H9 (cell line): ENCODE data around the gene VPS35L. TPM values are rescaled to one million over a fixed set of nuclear protein-coding genes. Genes with fewer than 3 reads are reported as not detected.
A peak's percentile ranks its signal among the peaks of the same experiment; 100 is the strongest.

Experiments
- DNase-seq: peaks from one replicate; pipeline ENCODE4 v3.0.0-alpha.2; 2017
- H2AFZ ChIP-seq: one replicate; pipeline ENCODE4 v1.6.1; 2013; ENCODE audit warnings: mild to moderate bottlenecking, low read length, control low read depth, moderate library complexity
- H2AK5ac ChIP-seq: 2 replicates; pipeline ENCODE4 v1.6.1; 2013; ENCODE audit warnings: low read length, control low read depth, mixed read lengths; ENCODE audit not compliant: insufficient read length
- H2BK120ac ChIP-seq: one replicate; pipeline ENCODE4 v1.6.1; 2013; ENCODE audit warnings: low read depth, mild to moderate bottlenecking, low read length, control low read depth, inconsistent platforms; ENCODE audit not compliant: poor library complexity, severe bottlenecking
- H2BK12ac ChIP-seq: 2 replicates; pipeline ENCODE4 v1.6.1; 2013; ENCODE audit warnings: low read length, control low read depth, mixed read lengths, low read depth; ENCODE audit not compliant: insufficient read length
- H2BK15ac ChIP-seq: 2 replicates; pipeline ENCODE4 v1.6.1; 2013; ENCODE audit warnings: low read depth, low read length, control low read depth
- H2BK20ac ChIP-seq: one replicate; pipeline ENCODE4 v1.6.1; 2013; ENCODE audit warnings: low read depth, mild to moderate bottlenecking, low read length, control low read depth, inconsistent platforms; ENCODE audit not compliant: poor library complexity, severe bottlenecking
- H2BK5ac ChIP-seq: 2 replicates; pipeline ENCODE4 v1.6.1; 2013; ENCODE audit warnings: low read length, control low read depth, mixed read lengths; ENCODE audit not compliant: insufficient read length
- H3K14ac ChIP-seq: 2 replicates; pipeline ENCODE4 v1.6.1; 2013; ENCODE audit warnings: low read length, control low read depth; ENCODE audit not compliant: insufficient read depth
- H3K18ac ChIP-seq: 2 replicates; pipeline ENCODE4 v1.6.1; 2013; ENCODE audit warnings: low read depth, mild to moderate bottlenecking, mixed read lengths, low read length, control low read depth; ENCODE audit not compliant: insufficient read length
- H3K23ac ChIP-seq: 2 replicates; pipeline ENCODE4 v1.6.1; 2013; ENCODE audit warnings: low read length, control low read depth, mixed read lengths, low read depth; ENCODE audit not compliant: insufficient read length
- H3K23me2 ChIP-seq: 2 replicates; pipeline ENCODE4 v1.6.1; 2013; ENCODE audit warnings: low read depth, mild to moderate bottlenecking, mixed read lengths, low read length, control low read depth; ENCODE audit not compliant: insufficient read length, poor library complexity, severe bottlenecking
- H3K27ac ChIP-seq: 2 replicates; pipeline ENCODE4 v1.5.1; 2013; ENCODE audit warnings: low read length, control low read depth, mixed read lengths, low read depth; ENCODE audit not compliant: insufficient read length
- H3K27me3 ChIP-seq: 2 replicates; pipeline ENCODE4 v1.6.1; 2013; ENCODE audit warnings: low read length, control low read depth, inconsistent platforms; ENCODE audit not compliant: insufficient read depth
- H3K4ac ChIP-seq: 2 replicates; pipeline ENCODE4 v1.6.1; 2013; ENCODE audit warnings: low read depth, mild to moderate bottlenecking, control low read depth, inconsistent platforms, low read length, moderate library complexity
- H3K4me1 ChIP-seq: 2 replicates; pipeline ENCODE4 v1.6.1; 2013; ENCODE audit warnings: low read length, control low read depth, inconsistent platforms; ENCODE audit not compliant: insufficient read depth
- H3K4me2 ChIP-seq: 2 replicates; pipeline ENCODE4 v1.6.1; 2013; ENCODE audit warnings: low read length, control low read depth, mixed read lengths; ENCODE audit not compliant: insufficient read length, insufficient read depth
- H3K56ac ChIP-seq: 2 replicates; pipeline ENCODE4 v1.6.1; 2013; ENCODE audit warnings: low read depth, mild to moderate bottlenecking, mixed read lengths, low read length, control low read depth; ENCODE audit not compliant: insufficient read length
- H3K79me1 ChIP-seq: 2 replicates; pipeline ENCODE4 v1.6.1; 2013; ENCODE audit warnings: low read depth, mild to moderate bottlenecking, moderate library complexity, low read length, control low read depth, inconsistent platforms; ENCODE audit not compliant: insufficient read depth, poor library complexity, severe bottlenecking
- H3K79me2 ChIP-seq: 2 replicates; pipeline ENCODE4 v1.6.1; 2013; ENCODE audit warnings: low read length, control low read depth, inconsistent platforms; ENCODE audit not compliant: insufficient read depth
- H3K9ac ChIP-seq: 2 replicates; pipeline ENCODE4 v1.6.1; 2013; ENCODE audit warnings: low read length, control low read depth, mixed read lengths; ENCODE audit not compliant: insufficient read length; ENCODE audit errors: extremely low read depth
- H3K9me3 ChIP-seq: one replicate; pipeline ENCODE4 v1.6.1; 2013; ENCODE audit warnings: low read depth, low read length, inconsistent platforms; ENCODE audit not compliant: control insufficient read depth
- H3T11ph ChIP-seq: one replicate; pipeline ENCODE4 v1.6.1; 2013; ENCODE audit warnings: mild to moderate bottlenecking, low read length, control low read depth, inconsistent platforms
- H4K20me1 ChIP-seq: one replicate; pipeline ENCODE4 v1.6.1; 2013; ENCODE audit not compliant: control insufficient read depth, insufficient read length, insufficient read depth
- H4K5ac ChIP-seq: 2 replicates; pipeline ENCODE4 v1.6.1; 2013; ENCODE audit warnings: low read depth, mild to moderate bottlenecking, mixed read lengths, low read length, control low read depth; ENCODE audit not compliant: insufficient read length
- H4K8ac ChIP-seq: replicated peaks from 2 replicates; pipeline ENCODE4 v1.6.1; 2013; ENCODE audit warnings: low read length, control low read depth, mixed read lengths, low read depth; ENCODE audit not compliant: insufficient read length
- H4K91ac ChIP-seq: 2 replicates; pipeline ENCODE4 v1.6.1; 2013; ENCODE audit warnings: low read depth, mild to moderate bottlenecking, moderate library complexity, mixed read lengths, low read length, control low read depth; ENCODE audit not compliant: insufficient read length
- H3K27ac Mint-ChIP-seq, 3 experiments: 2 replicates in 2 of 3; 3 replicates in 1 of 3; pipeline ENCODE4 v1.8.0; 2020 to 2021; ENCODE audit warnings: mixed read lengths in 3 of 3, mild to moderate bottlenecking in 1 of 3, moderate library complexity in 1 of 3
- H3K27me3 Mint-ChIP-seq: 2 replicates; pipeline ENCODE4 v1.8.0; 2021; ENCODE audit warnings: low read depth, mild to moderate bottlenecking, moderate library complexity, mixed read lengths
- H3K36me3 Mint-ChIP-seq, 3 experiments: 2 replicates in 2 of 3; 3 replicates in 1 of 3; pipeline ENCODE4 v1.8.0; 2020 to 2021; ENCODE audit warnings: low read depth in 3 of 3, mixed read lengths in 3 of 3; ENCODE audit not compliant: insufficient read depth in 1 of 3
- H3K4me1 Mint-ChIP-seq, 2 experiments: 2 replicates each; pipeline ENCODE4 v1.8.0; 2020; ENCODE audit warnings: mixed read lengths in 2 of 2
- H3K4me3 Mint-ChIP-seq, 2 experiments: 2 replicates in 1 of 2; 3 replicates in 1 of 2; pipeline ENCODE4 v1.8.0; 2020 to 2021; ENCODE audit warnings: mild to moderate bottlenecking in 2 of 2, mixed read lengths in 2 of 2, moderate library complexity in 1 of 2
- H3K9me3 Mint-ChIP-seq, 2 experiments: 2 replicates in 1 of 2; 3 replicates in 1 of 2; pipeline ENCODE4 v1.8.0; 2020; ENCODE audit warnings: mild to moderate bottlenecking in 2 of 2, mixed read lengths in 2 of 2, moderate library complexity in 1 of 2
- WGBS: extraction: QIAGEN DNeasy Blood & Tissue Kit; methylation state at CpG from one replicate; pipeline ENCODE4 v1.1.7; 2013; ENCODE audit warnings: missing lambda C conversion rate, low lambda C conversion rate, mixed read lengths; ENCODE audit not compliant: insufficient read length; ENCODE audit errors: extremely low coverage; 5-methylcytosine and 5-hydroxymethylcytosine counted together
- total RNA-seq: library from RNA; stranded (reverse); gene quantifications from 2 replicates; pipeline ENCODE4 v1.2.1, GENCODE V29; 2021
- TF ChIP-seq, protein P1 (sequence below): fragments of 200-600 bp; sonication (generic); conservative IDR thresholded peaks from 3 replicates; pipeline ENCODE4 v1.8.0; 2021; ENCODE audit warnings: antibody characterized with exemption, mild to moderate bottlenecking

VPS35L gene
- total RNA-seq, 1 experiment from 2014 or later, result 58.4 TPM

GRCh38 chr16:19639986-19640421 lies 84.5 kb downstream of the VPS35L start:
- no peaks in the 10 kb centered on the region for H3K4me1 ChIP-seq
- no peak overlapping the region for H2AK5ac ChIP-seq
- Mint-ChIP-seq H3K27me3 (no peaks in the 10 kb centered on the region), H3K27ac (peak overlapping the region in 2 of 3 experiments; percentile 30 to 84; a peak in 3 of 7 replicates), H3K9me3 (no peaks in the 10 kb centered on the region), H3K4me1 (peaks cover 0 to 7% of the 10 kb centered on the region in 2 experiments; a peak in 1 of 4 replicates), H3K4me3 (no peak overlapping the region), H3K36me3 (peaks cover 0 to 37% (median 30%) of the 10 kb centered on the region in 3 experiments; a peak in 5 of 7 replicates)
- no peak overlapping the region for H3K14ac ChIP-seq
- H2BK15ac ChIP-seq, result no peak overlapping the region
- H2BK120ac ChIP-seq, result no peak overlapping the region
- H3K18ac ChIP-seq, result no peak overlapping the region
- H4K5ac ChIP-seq, result no peak overlapping the region
- no peaks in the 10 kb centered on the region for H3K79me2 ChIP-seq
- H3K23me2 ChIP-seq, result no peaks in the 10 kb centered on the region
- WGBS, result no CpG with 5 or more reads among the region's 8 CpGs
- no peak overlapping the region for H4K91ac ChIP-seq
- H4K8ac ChIP-seq, result no peak overlapping the region
- H3K27me3 ChIP-seq, result no peaks in the 10 kb centered on the region
- TF ChIP-seq, protein P1, sequence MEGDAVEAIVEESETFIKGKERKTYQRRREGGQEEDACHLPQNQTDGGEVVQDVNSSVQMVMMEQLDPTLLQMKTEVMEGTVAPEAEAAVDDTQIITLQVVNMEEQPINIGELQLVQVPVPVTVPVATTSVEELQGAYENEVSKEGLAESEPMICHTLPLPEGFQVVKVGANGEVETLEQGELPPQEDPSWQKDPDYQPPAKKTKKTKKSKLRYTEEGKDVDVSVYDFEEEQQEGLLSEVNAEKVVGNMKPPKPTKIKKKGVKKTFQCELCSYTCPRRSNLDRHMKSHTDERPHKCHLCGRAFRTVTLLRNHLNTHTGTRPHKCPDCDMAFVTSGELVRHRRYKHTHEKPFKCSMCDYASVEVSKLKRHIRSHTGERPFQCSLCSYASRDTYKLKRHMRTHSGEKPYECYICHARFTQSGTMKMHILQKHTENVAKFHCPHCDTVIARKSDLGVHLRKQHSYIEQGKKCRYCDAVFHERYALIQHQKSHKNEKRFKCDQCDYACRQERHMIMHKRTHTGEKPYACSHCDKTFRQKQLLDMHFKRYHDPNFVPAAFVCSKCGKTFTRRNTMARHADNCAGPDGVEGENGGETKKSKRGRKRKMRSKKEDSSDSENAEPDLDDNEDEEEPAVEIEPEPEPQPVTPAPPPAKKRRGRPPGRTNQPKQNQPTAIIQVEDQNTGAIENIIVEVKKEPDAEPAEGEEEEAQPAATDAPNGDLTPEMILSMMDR, result no peak
- no peak overlapping the region for H2BK20ac ChIP-seq
- no peak overlapping the region for H3K27ac ChIP-seq
- H3K23ac ChIP-seq, result no peak overlapping the region
- H3K56ac ChIP-seq, result no peak overlapping the region
- no peak overlapping the region for H3K4ac ChIP-seq
- H3K4me2 ChIP-seq, result no peak overlapping the region
- H3T11ph ChIP-seq, result no peak overlapping the region
- no peak overlapping the region for H3K9ac ChIP-seq
- DNase-seq, result no peak
- no peak overlapping the region for H2BK5ac ChIP-seq
- no peaks in the 10 kb centered on the region for H3K79me1 ChIP-seq
- H2BK12ac ChIP-seq, result no peak overlapping the region
- no peak overlapping the region for H2AFZ ChIP-seq
- H3K9me3 ChIP-seq, result no peaks in the 10 kb centered on the region
- H4K20me1 ChIP-seq, result no peaks in the 10 kb centered on the region
